Activated naive CD8-positive, alpha-beta T cell treated with anti-CD3 and anti-CD28 coated beads, Interleukin-2, amount 10 ng/mL, durations not matched to agents 7 days and 5 days (primary cell): ENCODE measurements around the gene ARV1. TPM values are rescaled to one million over a fixed set of nuclear protein-coding genes. Genes with fewer than 3 reads are reported as not detected.
"Not testable (repeated sequence)": the region's sequence is repeated elsewhere in the genome, so short reads cannot be mapped to it uniquely, and the experiment has no call there.

Experiments used
- ATAC-seq: fragments of 150-1000 bp; cut with Tn5 transposase; one replicate; pipeline ENCODE4 v1.10.0; 2021; ENCODE audit warnings: low read depth, moderate library complexity
- POLR2A ChIA-PET: fragments of 350-600 bp; sonication (Branson Sonifier 250); formaldehyde crosslinking; loops from one replicate; lab custom pipeline; 2021; ENCODE audit warnings: antibody characterized with exemption; lab: Charles Lee
- DNase-seq: peaks from one replicate; pipeline ENCODE4 v3.0.0; 2021
- H3K27ac Mint-ChIP-seq: one replicate; pipeline ENCODE4 v1.8.0; 2022; ENCODE audit warnings: mild to moderate bottlenecking, mixed read lengths
- H3K27me3 Mint-ChIP-seq: one replicate; pipeline ENCODE4 v1.8.0; 2022; ENCODE audit warnings: mild to moderate bottlenecking, moderate library complexity, mixed read lengths
- H3K36me3 Mint-ChIP-seq: one replicate; pipeline ENCODE4 v1.8.0; 2021; ENCODE audit warnings: mild to moderate bottlenecking, mixed read lengths
- H3K4me1 Mint-ChIP-seq: one replicate; pipeline ENCODE4 v1.8.0; 2021; ENCODE audit warnings: mixed read lengths
- H3K4me3 Mint-ChIP-seq: one replicate; pipeline ENCODE4 v1.8.0; 2022; ENCODE audit warnings: mild to moderate bottlenecking, moderate library complexity, mixed read lengths
- H3K9me3 Mint-ChIP-seq: one replicate; pipeline ENCODE4 v1.8.0; 2021; ENCODE audit warnings: mixed read lengths
- total RNA-seq, 2 experiments: library from RNA; stranded (reverse); gene quantifications; one replicate each; pipeline ENCODE4 v1.2.3, GENCODE V29; 2021

The ARV1 gene
- total RNA-seq, 2 experiments from 2014 or later = 17.4 to 18.6 TPM

GRCh38 chr1:231011963-231012362 is 33.1 kb downstream of the ARV1 start:
- no peak overlapping the region for H3K4me3 Mint-ChIP-seq
- ATAC-seq (no peak), DNase-seq (no peak)
- H3K36me3 Mint-ChIP-seq = no peaks in the 10 kb centered on the region
- peaks cover 2% of the 10 kb centered on the region for H3K27me3 Mint-ChIP-seq
- H3K9me3 Mint-ChIP-seq = peaks cover 4% of the 10 kb centered on the region
- POLR2A ChIA-PET = no interaction called here
- no peak overlapping the region for H3K27ac Mint-ChIP-seq
- no peaks in the 10 kb centered on the region for H3K4me1 Mint-ChIP-seq

GRCh38 chr1:231013391-231014015 is 34.6 kb downstream of the ARV1 start:
- Mint-ChIP-seq H3K9me3 (no peaks in the 10 kb centered on the region), H3K27ac (no peak overlapping the region), H3K36me3 (no peaks in the 10 kb centered on the region), H3K4me1 (no peaks in the 10 kb centered on the region), H3K27me3 (no peaks in the 10 kb centered on the region), H3K4me3 (no peak overlapping the region)
- ATAC-seq (no peak), DNase-seq (no peak)
- POLR2A ChIA-PET = no interaction called here

GRCh38 chr1:231016234-231016633 is 37.3 kb downstream of the ARV1 start:
- Mint-ChIP-seq H3K9me3 (no peaks in the 10 kb centered on the region), H3K4me3 (no peak overlapping the region)

GRCh38 chr1:231016966-231017365 is 38.1 kb downstream of the ARV1 start:
- POLR2A ChIA-PET = no interaction called here
- Mint-ChIP-seq H3K9me3 (no peaks in the 10 kb centered on the region), H3K27me3 (no peaks in the 10 kb centered on the region), H3K27ac (no peak overlapping the region), H3K4me1 (peaks cover 12% of the 10 kb centered on the region), H3K4me3 (no peak overlapping the region), H3K36me3 (peaks cover 6% of the 10 kb centered on the region)
- ATAC-seq = no peak
- no peak for DNase-seq

More at GRCh38 chr1:231016234-231016633, 37.3 kb downstream of the ARV1 start:
- no peak overlapping the region for H3K27ac Mint-ChIP-seq
- peaks cover 12% of the 10 kb centered on the region for H3K4me1 Mint-ChIP-seq
- POLR2A ChIA-PET = interaction anchor here (0.7 kb wide), 2 partner anchors 50 to 194 kb away, joined by 7 to 8 read pairs; no protein-coding TSS in a partner anchor
- no peak for DNase-seq
- peaks cover 6% of the 10 kb centered on the region for H3K36me3 Mint-ChIP-seq
- no peak for ATAC-seq
- H3K27me3 Mint-ChIP-seq = no peaks in the 10 kb centered on the region

- Mint-ChIP-seq H3K27ac (peak overlapping the region; percentile 58), H3K4me3 (peak overlapping the region; percentile 76), H3K27me3 (no peaks in the 10 kb centered on the region), H3K4me1 (peaks cover 12% of the 10 kb centered on the region), H3K9me3 (no peaks in the 10 kb centered on the region), H3K36me3 (peaks cover 6% of the 10 kb centered on the region)
- DNase-seq = no peak
- POLR2A ChIA-PET = interaction anchor here (0.7 kb wide), 1 partner anchor 1228 kb away, joined by 3 read pairs; no protein-coding TSS in a partner anchor
- ATAC-seq = no peak
Measured at GRCh38 chr1:231019711-231020110, 40.8 kb downstream of the ARV1 start.

- no peak for DNase-seq
- ATAC-seq = peak; percentile 75
- H3K4me1 Mint-ChIP-seq = peaks cover 12% of the 10 kb centered on the region
- no peaks in the 10 kb centered on the region for H3K27me3 Mint-ChIP-seq
- H3K9me3 Mint-ChIP-seq = no peaks in the 10 kb centered on the region
- H3K27ac Mint-ChIP-seq = peak overlapping the region; percentile 58
- peaks cover 6% of the 10 kb centered on the region for H3K36me3 Mint-ChIP-seq
- H3K4me3 Mint-ChIP-seq = peak overlapping the region; percentile 76
- POLR2A ChIA-PET = no interaction called here
Measured at GRCh38 chr1:231020139-231020601, 41.3 kb downstream of the ARV1 start.

- ATAC-seq = no peak
- H3K27me3 Mint-ChIP-seq = no peaks in the 10 kb centered on the region
- peak overlapping the region; percentile 76 for H3K4me3 Mint-ChIP-seq
- H3K4me1 Mint-ChIP-seq = peaks cover 12% of the 10 kb centered on the region
- no peak for DNase-seq
- POLR2A ChIA-PET = no interaction called here
- peaks cover 6% of the 10 kb centered on the region for H3K36me3 Mint-ChIP-seq
- no peaks in the 10 kb centered on the region for H3K9me3 Mint-ChIP-seq
- peak overlapping the region; percentile 58 for H3K27ac Mint-ChIP-seq
Measured at GRCh38 chr1:231020816-231021215, 41.9 kb downstream of the ARV1 start.

GRCh38 chr1:231021540-231022031 is 42.7 kb downstream of the ARV1 start:
- Mint-ChIP-seq H3K4me3 (no peak overlapping the region), H3K4me1 (peaks cover 12% of the 10 kb centered on the region), H3K9me3 (no peaks in the 10 kb centered on the region), H3K27ac (no peak overlapping the region), H3K36me3 (peaks cover 6% of the 10 kb centered on the region), H3K27me3 (no peaks in the 10 kb centered on the region)
- POLR2A ChIA-PET = no interaction called here
- DNase-seq (no peak), ATAC-seq (no peak)

GRCh38 chr1:231022543-231022942 is 43.6 kb downstream of the ARV1 start:
- H3K4me3 Mint-ChIP-seq, POLR2A ChIA-PET, ATAC-seq, H3K36me3 Mint-ChIP-seq, H3K27ac Mint-ChIP-seq, H3K9me3 Mint-ChIP-seq, H3K27me3 Mint-ChIP-seq, DNase-seq: not testable (repeated sequence)
- H3K4me1 Mint-ChIP-seq = peaks cover 12% of the 10 kb centered on the region

- DNase-seq (no peak), ATAC-seq (no peak)
- Mint-ChIP-seq H3K36me3 (peaks cover 8% of the 10 kb centered on the region), H3K27me3 (no peaks in the 10 kb centered on the region), H3K4me1 (peaks cover 14% of the 10 kb centered on the region), H3K27ac (no peak overlapping the region), H3K4me3 (no peak overlapping the region), H3K9me3 (no peaks in the 10 kb centered on the region)
- POLR2A ChIA-PET = no interaction called here
Measured at GRCh38 chr1:231023150-231023549, 44.3 kb downstream of the ARV1 start.

- no peak overlapping the region for H3K27ac Mint-ChIP-seq
- H3K4me3 Mint-ChIP-seq = no peak overlapping the region
- H3K4me1 Mint-ChIP-seq = peaks cover 10% of the 10 kb centered on the region
- no peaks in the 10 kb centered on the region for H3K27me3 Mint-ChIP-seq
- DNase-seq = no peak
- POLR2A ChIA-PET = no interaction called here
- ATAC-seq = no peak
- peaks cover 2% of the 10 kb centered on the region for H3K36me3 Mint-ChIP-seq
- H3K9me3 Mint-ChIP-seq = no peaks in the 10 kb centered on the region
Measured at GRCh38 chr1:231026576-231026975, 47.7 kb downstream of the ARV1 start.

- Mint-ChIP-seq H3K36me3 (peaks cover 2% of the 10 kb centered on the region), H3K4me1 (peaks cover 10% of the 10 kb centered on the region), H3K9me3 (no peaks in the 10 kb centered on the region), H3K4me3 (no peak overlapping the region), H3K27ac (no peak overlapping the region), H3K27me3 (no peaks in the 10 kb centered on the region)
- DNase-seq = no peak
- POLR2A ChIA-PET = no interaction called here
- no peak for ATAC-seq
Measured at GRCh38 chr1:231027136-231027925, 48.4 kb downstream of the ARV1 start.

GRCh38 chr1:231027971-231028370 is 49.1 kb downstream of the ARV1 start:
- H3K4me1 Mint-ChIP-seq = peaks cover 12% of the 10 kb centered on the region
- H3K4me3 Mint-ChIP-seq = no peak overlapping the region
- POLR2A ChIA-PET = no interaction called here
- no peak overlapping the region for H3K27ac Mint-ChIP-seq
- no peaks in the 10 kb centered on the region for H3K9me3 Mint-ChIP-seq
- ATAC-seq (no peak), DNase-seq (no peak)
- H3K36me3 Mint-ChIP-seq = peaks cover 2% of the 10 kb centered on the region
- no peaks in the 10 kb centered on the region for H3K27me3 Mint-ChIP-seq
